ENCODE results near the gene BTD. TPM values are rescaled to one million over a fixed set of nuclear protein-coding genes. Genes with fewer than 3 reads are reported as not detected.

The BTD gene
- total and polyA plus RNA-seq, 10 of the 15 experiments (the other 5 are each of a cell fraction or from before 2014, with no cell fraction given) = 3.4 to 10.3 (median 5.0) TPM

- FAIRE-seq (no peak), ATAC-seq (no peak), DNase-seq (ENCODE audit: low read depth, low spot score) (no peak)
- Histone ChIP-seq H3K36me3 (ENCODE audit: control insufficient read depth in 2 of 2, insufficient read depth in 2 of 2, low read length in 1 of 2) (peaks cover 1 to 37% of the 10 kb centered on the region in 2 experiments), H3K27ac (ENCODE audit: control insufficient read depth, insufficient read depth) (no peak overlapping the region), H3K4me1 (ENCODE audit: control insufficient read depth, insufficient read depth, low read length) (no peaks in the 10 kb centered on the region), H3K9me3 (replicated peaks; ENCODE audit: control insufficient read depth, insufficient read depth, low read length) (no peaks in the 10 kb centered on the region), H3K79me2 (ENCODE audit: control insufficient read depth, insufficient read depth, low read length) (no peaks in the 10 kb centered on the region), H3K9ac (ENCODE audit: control insufficient read depth, insufficient read depth, low read length) (no peak overlapping the region), H2AFZ (ENCODE audit: control insufficient read depth, low read depth, low read length) (no peak overlapping the region), H3K4me3 (no peak overlapping the region), H3K4me2 (ENCODE audit: control insufficient read depth, insufficient read depth) (no peak overlapping the region), H4K20me1 (ENCODE audit: control insufficient read depth, insufficient read depth) (no peaks in the 10 kb centered on the region), H3K27me3 (replicated peaks in 1 of 2; ENCODE audit: control insufficient read depth in 2 of 2, insufficient read depth in 2 of 2, low read length in 1 of 2) (no peaks in the 10 kb centered on the region)
- intact Hi-C loops (cut with micrococcal nuclease; ENCODE audit: unreplicated experiment) = no loop called here
- in situ Hi-C loops (cut with MboI) = no loop called here
- ChIA-PET RAD21 (ENCODE audit: unreplicated experiment) (interaction anchor here (1.0 kb wide), 1 partner anchor 9 kb away, joined by 4 read pairs; no protein-coding TSS in a partner anchor), SMC1A (ENCODE audit: uncharacterized antibody, unreplicated experiment) (interaction anchor here (0.6 to 1.5 kb wide), 6 partner anchors 8 to 153 kb away, joined by 3 to 5 read pairs (median 3); no protein-coding TSS in a partner anchor), POLR2A (interaction anchor here (0.5 to 0.9 kb wide), 2 partner anchors 22 to 37 kb away, joined by 3 read pairs; no protein-coding TSS in a partner anchor), CTCF (no interaction called here)
- TF ChIP-seq ZNF207 (IDR thresholded peaks at IDR 0.05; ENCODE audit: borderline replicate concordance) = no peak
- no peak for TF ChIP-seq ZBTB4 (CRISPR knock-in tag; IDR thresholded peaks at IDR 0.05)
- no peak for TF ChIP-seq ESRRA (IDR thresholded peaks at IDR 0.05; ENCODE audit: low read length)
- TF ChIP-seq HSF1 (IDR thresholded peaks at IDR 0.05; ENCODE audit: low read depth, low read length) = no peak
- TF ChIP-seq CHD2 (IDR thresholded peaks at IDR 0.05; ENCODE audit: borderline replicate concordance, low read depth, low read length) = no peak
- no peak for TF ChIP-seq TAF1 (IDR thresholded peaks at IDR 0.05; ENCODE audit: borderline replicate concordance, low read depth, low read length)
- no peak for TF ChIP-seq PKNOX1 (IDR thresholded peaks at IDR 0.05)
- TF ChIP-seq KLF5 (IDR thresholded peaks at IDR 0.05; ENCODE audit: partially characterized antibody) = no peak
- no TSS peak for BruUV-seq (replicated peaks)
- WGBS (ENCODE audit: insufficient coverage, insufficient replicate concordance, low lambda C conversion rate, missing lambda C conversion rate) = 48% methylated on average over 2 of the region's 2 CpGs
Observed at GRCh38 chr3:15676259-15676658, 74.7 kb downstream of the BTD start.
